Activated CD4-positive, alpha-beta memory T cell treated with anti-CD3 and anti-CD28 coated beads, Interleukin-2, amount 10 ng/mL, durations not matched to agents 7 days and 5 days (primary cell): ENCODE measurements around the gene ATRAID. TPM values are rescaled to one million over a fixed set of nuclear protein-coding genes. Genes with fewer than 3 reads are reported as not detected.
A peak's percentile ranks its signal among the peaks of the same experiment; 100 is the strongest.

Source experiments
- CTCF ChIA-PET: fragments of 350-600 bp; sonication (Branson Sonifier 250); formaldehyde crosslinking; loops from one replicate; lab custom pipeline; 2021; ENCODE audit warnings: antibody characterized with exemption, inconsistent platforms; lab: Charles Lee
- POLR2A ChIA-PET: fragments of 350-600 bp; sonication (Branson Sonifier 250); formaldehyde crosslinking; loops from one replicate; lab custom pipeline; 2021; ENCODE audit warnings: antibody characterized with exemption; lab: Charles Lee
- DNase-seq: peaks from one replicate; pipeline ENCODE4 v3.0.0-alpha.2; 2020
- H3K27ac Mint-ChIP-seq: one replicate; pipeline ENCODE4 v1.8.0; 2021; ENCODE audit warnings: mild to moderate bottlenecking, mixed read lengths
- H3K27me3 Mint-ChIP-seq: one replicate; pipeline ENCODE4 v1.8.0; 2021; ENCODE audit warnings: mixed read lengths
- H3K36me3 Mint-ChIP-seq: one replicate; pipeline ENCODE4 v1.8.0; 2021; ENCODE audit warnings: low read depth, mixed read lengths
- H3K4me1 Mint-ChIP-seq: one replicate; pipeline ENCODE4 v1.8.0; 2021; ENCODE audit warnings: mixed read lengths
- H3K4me3 Mint-ChIP-seq: one replicate; pipeline ENCODE4 v1.8.0; 2021; ENCODE audit warnings: mild to moderate bottlenecking, mixed read lengths
- H3K9me3 Mint-ChIP-seq: one replicate; pipeline ENCODE4 v1.8.0; 2021; ENCODE audit warnings: mixed read lengths
- total RNA-seq, 2 experiments: library from RNA; stranded (reverse); gene quantifications; one replicate each; pipeline ENCODE4 v1.2.3, GENCODE V29; 2021

The ATRAID gene
- total RNA-seq, 2 experiments from 2014 or later = 94.9 to 97.8 TPM

GRCh38 chr2:27249891-27250651 is 38.2 kb downstream of the ATRAID start:
- no peak overlapping the region for H3K27ac Mint-ChIP-seq
- no peaks in the 10 kb centered on the region for H3K36me3 Mint-ChIP-seq
- peak; percentile 64 for DNase-seq
- H3K27me3 Mint-ChIP-seq = peaks cover 9% of the 10 kb centered on the region
- no peak overlapping the region for H3K4me3 Mint-ChIP-seq
- ChIA-PET CTCF (interaction anchor here (0.9 to 2.5 kb wide), 7 partner anchors 16 to 129 kb away, joined by 3 to 19 read pairs (median 11); no protein-coding TSS in a partner anchor), POLR2A (interaction anchor here (1.5 kb wide), 1 partner anchor 30 kb away, joined by 7 read pairs; no protein-coding TSS in a partner anchor)
- H3K4me1 Mint-ChIP-seq = no peaks in the 10 kb centered on the region
- H3K9me3 Mint-ChIP-seq = no peaks in the 10 kb centered on the region

GRCh38 chr2:27250652-27251379 is 39.0 kb downstream of the ATRAID start:
- H3K9me3 Mint-ChIP-seq = no peaks in the 10 kb centered on the region
- POLR2A ChIA-PET = no interaction called here
- H3K36me3 Mint-ChIP-seq = no peaks in the 10 kb centered on the region
- no peaks in the 10 kb centered on the region for H3K4me1 Mint-ChIP-seq
- no peak overlapping the region for H3K27ac Mint-ChIP-seq
- peaks cover 15% of the 10 kb centered on the region for H3K27me3 Mint-ChIP-seq
- CTCF ChIA-PET = interaction anchor here (0.6 to 2.1 kb wide), 4 partner anchors 28 to 841 kb away, joined by 3 to 19 read pairs (median 8); no protein-coding TSS in a partner anchor
- no peak for DNase-seq
- no peak overlapping the region for H3K4me3 Mint-ChIP-seq

GRCh38 chr2:27251766-27252165 is 39.9 kb downstream of the ATRAID start:
- no peak overlapping the region for H3K4me3 Mint-ChIP-seq
- no peaks in the 10 kb centered on the region for H3K36me3 Mint-ChIP-seq
- H3K27ac Mint-ChIP-seq = no peak overlapping the region
- peaks cover 21% of the 10 kb centered on the region for H3K27me3 Mint-ChIP-seq
- no peaks in the 10 kb centered on the region for H3K4me1 Mint-ChIP-seq
- ChIA-PET CTCF (interaction anchor here (1.1 to 2.1 kb wide), 3 partner anchors 27 to 68 kb away, joined by 4 to 19 read pairs (median 11); no protein-coding TSS in a partner anchor), POLR2A (interaction anchor here (0.6 kb wide), 1 partner anchor 16 kb away, joined by 3 read pairs; no protein-coding TSS in a partner anchor)
- DNase-seq = no peak
- no peaks in the 10 kb centered on the region for H3K9me3 Mint-ChIP-seq

- ChIA-PET POLR2A (no interaction called here), CTCF (no interaction called here)
- Mint-ChIP-seq H3K36me3 (no peaks in the 10 kb centered on the region), H3K4me3 (no peak overlapping the region), H3K27me3 (peaks cover 32% of the 10 kb centered on the region), H3K9me3 (no peaks in the 10 kb centered on the region), H3K27ac (no peak overlapping the region), H3K4me1 (no peaks in the 10 kb centered on the region)
- no peak for DNase-seq
These were observed 43.3 kb downstream of the ATRAID start for GRCh38 chr2:27255187-27255586.

GRCh38 chr2:27255660-27256059 is 43.8 kb downstream of the ATRAID start:
- POLR2A ChIA-PET = no interaction called here
- H3K4me1 Mint-ChIP-seq = no peaks in the 10 kb centered on the region
- H3K9me3 Mint-ChIP-seq = no peaks in the 10 kb centered on the region
- DNase-seq = no peak
- H3K36me3 Mint-ChIP-seq = no peaks in the 10 kb centered on the region
- CTCF ChIA-PET = no interaction called here
- H3K27ac Mint-ChIP-seq = no peak overlapping the region
- peaks cover 36% of the 10 kb centered on the region for H3K27me3 Mint-ChIP-seq
- no peak overlapping the region for H3K4me3 Mint-ChIP-seq

GRCh38 chr2:27256855-27257454 is 45.1 kb downstream of the ATRAID start:
- no peak for DNase-seq
- Mint-ChIP-seq H3K9me3 (no peaks in the 10 kb centered on the region), H3K27me3 (peaks cover 45% of the 10 kb centered on the region), H3K27ac (no peak overlapping the region), H3K4me3 (no peak overlapping the region), H3K4me1 (peaks cover 10% of the 10 kb centered on the region), H3K36me3 (no peaks in the 10 kb centered on the region)
- ChIA-PET POLR2A (no interaction called here), CTCF (no interaction called here)

GRCh38 chr2:27258051-27258450 is 46.2 kb downstream of the ATRAID start:
- CTCF ChIA-PET = no interaction called here
- Mint-ChIP-seq H3K9me3 (no peaks in the 10 kb centered on the region), H3K4me3 (no peak overlapping the region), H3K4me1 (peaks cover 12% of the 10 kb centered on the region), H3K36me3 (no peaks in the 10 kb centered on the region), H3K27me3 (peaks cover 47% of the 10 kb centered on the region), H3K27ac (no peak overlapping the region)
- POLR2A ChIA-PET = no interaction called here
- DNase-seq = no peak

GRCh38 chr2:27261241-27261925 is 49.5 kb downstream of the ATRAID start:
- Mint-ChIP-seq H3K36me3 (no peaks in the 10 kb centered on the region), H3K4me3 (peak overlapping the region; percentile 48), H3K27ac (no peak overlapping the region), H3K9me3 (no peaks in the 10 kb centered on the region), H3K27me3 (peaks cover 54% of the 10 kb centered on the region), H3K4me1 (peaks cover 34% of the 10 kb centered on the region)
- POLR2A ChIA-PET = no interaction called here
- DNase-seq = no peak
- CTCF ChIA-PET = interaction anchor here (5.6 kb wide), 1 partner anchor 19 kb away, joined by 38 read pairs; the partner anchor contains the start of gene TRIM54

- Mint-ChIP-seq H3K27ac (no peak overlapping the region), H3K36me3 (no peaks in the 10 kb centered on the region), H3K9me3 (no peaks in the 10 kb centered on the region), H3K27me3 (peaks cover 50% of the 10 kb centered on the region), H3K4me1 (peaks cover 34% of the 10 kb centered on the region), H3K4me3 (peak overlapping the region; percentile 48)
- no peak for DNase-seq
- CTCF ChIA-PET = interaction anchor here (5.6 kb wide), 1 partner anchor 19 kb away, joined by 38 read pairs; the partner anchor contains the start of gene TRIM54
- POLR2A ChIA-PET = interaction anchor here (0.9 kb wide), 1 partner anchor 13 kb away, joined by 4 read pairs; no protein-coding TSS in a partner anchor
These were observed 50.1 kb downstream of the ATRAID start for GRCh38 chr2:27261926-27262298.

GRCh38 chr2:27262379-27263286 is 50.8 kb downstream of the ATRAID start, which contains the start of gene SLC30A3:
Gene SLC30A3 (minus strand): TSS chr2:27263047. CDS start chr2:27262906, 141 bp downstream.
- DNase-seq = peak; percentile 80
- Mint-ChIP-seq H3K4me1 (peaks cover 34% of the 10 kb centered on the region), H3K36me3 (no peaks in the 10 kb centered on the region), H3K9me3 (no peaks in the 10 kb centered on the region), H3K4me3 (peak within 1 kb of the TSS; percentile 78), H3K27me3 (peaks cover 47% of the 10 kb centered on the region), H3K27ac (no peak within 1 kb of the TSS)
- ChIA-PET CTCF (interaction anchor here (1.4 to 5.6 kb wide), 4 partner anchors 10 to 165 kb away, joined by 3 to 38 read pairs (median 11); partner anchors contain the start of gene TRIM54), POLR2A (interaction anchor here (0.9 to 1.3 kb wide), 2 partner anchors 13 to 17 kb away, joined by 4 read pairs; no protein-coding TSS in a partner anchor)
